ENCODE results near the gene VPS33B.

- TF ChIP-seq, protein P1, sequence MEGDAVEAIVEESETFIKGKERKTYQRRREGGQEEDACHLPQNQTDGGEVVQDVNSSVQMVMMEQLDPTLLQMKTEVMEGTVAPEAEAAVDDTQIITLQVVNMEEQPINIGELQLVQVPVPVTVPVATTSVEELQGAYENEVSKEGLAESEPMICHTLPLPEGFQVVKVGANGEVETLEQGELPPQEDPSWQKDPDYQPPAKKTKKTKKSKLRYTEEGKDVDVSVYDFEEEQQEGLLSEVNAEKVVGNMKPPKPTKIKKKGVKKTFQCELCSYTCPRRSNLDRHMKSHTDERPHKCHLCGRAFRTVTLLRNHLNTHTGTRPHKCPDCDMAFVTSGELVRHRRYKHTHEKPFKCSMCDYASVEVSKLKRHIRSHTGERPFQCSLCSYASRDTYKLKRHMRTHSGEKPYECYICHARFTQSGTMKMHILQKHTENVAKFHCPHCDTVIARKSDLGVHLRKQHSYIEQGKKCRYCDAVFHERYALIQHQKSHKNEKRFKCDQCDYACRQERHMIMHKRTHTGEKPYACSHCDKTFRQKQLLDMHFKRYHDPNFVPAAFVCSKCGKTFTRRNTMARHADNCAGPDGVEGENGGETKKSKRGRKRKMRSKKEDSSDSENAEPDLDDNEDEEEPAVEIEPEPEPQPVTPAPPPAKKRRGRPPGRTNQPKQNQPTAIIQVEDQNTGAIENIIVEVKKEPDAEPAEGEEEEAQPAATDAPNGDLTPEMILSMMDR (IDR thresholded peaks at IDR 0.05; ENCODE audit: control extremely low read depth in 1 of 3, insufficient read depth in 1 of 3, low read depth in 1 of 3, low read length in 3 of 3), result no peak
- no peak for TF ChIP-seq JUND (IDR thresholded peaks at IDR 0.05; ENCODE audit: low read length)
Observed at GRCh38 chr15:90988296-90988695, 34.1 kb downstream of the VPS33B start.

Data from H1 (cell line).